WTC11 (cell line): Measurements from ENCODE around the gene WRAP53. TPM values are rescaled to one million over a fixed set of nuclear protein-coding genes. Genes with fewer than 3 reads are reported as not detected.

Experiments
- ATAC-seq: fragments of 200-7000 bp; cut with Tn5 transposase; 2 replicates; pipeline ENCODE4 v1.10.0; 2021; ENCODE audit warnings: mild to moderate bottlenecking, moderate library complexity
- CTCF ChIA-PET: fragments of 300-600 bp; sonication (Branson Sonifier 250); formaldehyde crosslinking; loops from one replicate; lab custom pipeline; 2021; ENCODE audit warnings: antibody characterized with exemption; lab: Charles Lee
- POLR2A ChIA-PET: fragments of 350-600 bp; sonication (Branson Sonifier 250); formaldehyde crosslinking; loops from one replicate; lab custom pipeline; 2021; ENCODE audit warnings: antibody characterized with exemption; lab: Charles Lee
- DNase-seq: peaks from one replicate; pipeline ENCODE4 v3.0.0; 2021; ENCODE audit warnings: low spot score
- H3K27ac Mint-ChIP-seq: 2 replicates; pipeline ENCODE4 v1.8.0; 2021; ENCODE audit warnings: mixed read lengths
- H3K27me3 Mint-ChIP-seq: 2 replicates; pipeline ENCODE4 v1.8.0; 2021; ENCODE audit warnings: low read depth, mild to moderate bottlenecking, moderate library complexity, mixed read lengths
- H3K36me3 Mint-ChIP-seq: 2 replicates; pipeline ENCODE4 v1.8.0; 2021; ENCODE audit warnings: mixed read lengths
- H3K4me1 Mint-ChIP-seq: 2 replicates; pipeline ENCODE4 v1.8.0; 2022; ENCODE audit warnings: mixed read lengths
- H3K4me3 Mint-ChIP-seq: 2 replicates; pipeline ENCODE4 v1.8.0; 2021; ENCODE audit warnings: mild to moderate bottlenecking, moderate library complexity, mixed read lengths
- H3K9me3 Mint-ChIP-seq: 2 replicates; pipeline ENCODE4 v1.8.0; 2021; ENCODE audit warnings: mixed read lengths
- AR ChIP-seq: fragments of 250-450 bp; sonication (Bioruptor Pico); IDR thresholded peaks from 2 replicates; pipeline ENCODE4 v1.9.0; 2021; ENCODE audit warnings: mild to moderate bottlenecking
- E2F4 ChIP-seq: sonication (generic); formaldehyde crosslinking; IDR thresholded peaks from 2 replicates; pipeline ENCODE4 v1.8.1; 2022; ENCODE audit warnings: low read depth, mild to moderate bottlenecking, moderate library complexity, missing genetic modification reagents, borderline replicate concordance
- E2F5 ChIP-seq: sonication (generic); formaldehyde crosslinking; IDR thresholded peaks from 2 replicates; pipeline ENCODE4 v1.8.1; 2022; ENCODE audit warnings: mild to moderate bottlenecking, moderate library complexity, missing genetic modification reagents
- ELF4 ChIP-seq: sonication (generic); formaldehyde crosslinking; IDR thresholded peaks from 2 replicates; pipeline ENCODE4 v1.8.1; 2022; ENCODE audit warnings: low read depth, mild to moderate bottlenecking, moderate library complexity, missing genetic modification reagents
- ERG ChIP-seq: fragments of 250-450 bp; sonication (Bioruptor Pico); IDR thresholded peaks from 2 replicates; pipeline ENCODE4 v1.8.0; 2021; ENCODE audit warnings: mild to moderate bottlenecking
- FOXJ3 ChIP-seq: sonication (generic); formaldehyde crosslinking; IDR thresholded peaks from 2 replicates; pipeline ENCODE4 v1.9.0; 2021; ENCODE audit warnings: missing genetic modification reagents, mild to moderate bottlenecking, borderline replicate concordance
- FOXK1 ChIP-seq: sonication (generic); formaldehyde crosslinking; IDR thresholded peaks from 2 replicates; pipeline ENCODE4 v1.8.0; 2022; ENCODE audit warnings: mild to moderate bottlenecking, moderate library complexity, missing genetic modification reagents
- GABPB1 ChIP-seq: sonication (generic); formaldehyde crosslinking; IDR thresholded peaks from 2 replicates; pipeline ENCODE4 v1.8.1; 2023; ENCODE audit warnings: mild to moderate bottlenecking, missing genetic modification reagents
- JAZF1 ChIP-seq: fragments of 250-450 bp; sonication (Bioruptor Pico); IDR thresholded peaks from 2 replicates; pipeline ENCODE4 v1.9.0; 2021; ENCODE audit warnings: moderate library complexity, mild to moderate bottlenecking, inconsistent platforms
- JUN ChIP-seq: sonication (generic); formaldehyde crosslinking; IDR thresholded peaks from 2 replicates; pipeline ENCODE4 v1.8.0; 2023; ENCODE audit warnings: mild to moderate bottlenecking, missing genetic modification reagents
- NFE2L1 ChIP-seq: sonication (generic); formaldehyde crosslinking; IDR thresholded peaks from 2 replicates; pipeline ENCODE4 v1.8.1; 2023; ENCODE audit warnings: missing genetic modification reagents
- OVOL2 ChIP-seq: fragments of 250-450 bp; sonication (Bioruptor Pico); IDR thresholded peaks from 2 replicates; pipeline ENCODE4 v1.9.0; 2021; ENCODE audit warnings: mild to moderate bottlenecking, borderline replicate concordance
- SMAD4 ChIP-seq: sonication (generic); formaldehyde crosslinking; IDR thresholded peaks from 2 replicates; pipeline ENCODE4 v1.8.0; 2022; ENCODE audit warnings: mild to moderate bottlenecking, missing genetic modification reagents
- ZNF121 ChIP-seq: sonication (generic); formaldehyde crosslinking; IDR thresholded peaks from 2 replicates; pipeline ENCODE4 v1.8.0; 2023; ENCODE audit warnings: missing genetic modification reagents
- ZNF138 ChIP-seq: sonication (generic); formaldehyde crosslinking; conservative IDR thresholded peaks from 2 replicates; pipeline ENCODE4 v1.8.1; 2022; ENCODE audit warnings: mild to moderate bottlenecking, moderate library complexity, missing genetic modification reagents
- ZNF219 ChIP-seq: sonication (generic); formaldehyde crosslinking; IDR thresholded peaks from 2 replicates; pipeline ENCODE4 v1.8.0; 2023; ENCODE audit warnings: missing genetic modification reagents, mild to moderate bottlenecking, borderline replicate concordance
- ZNF416 ChIP-seq: fragments of 250-450 bp; sonication (Bioruptor Pico); IDR thresholded peaks from 2 replicates; pipeline ENCODE4 v1.9.0; 2021; ENCODE audit warnings: mild to moderate bottlenecking, inconsistent platforms
- total RNA-seq: library from RNA; stranded (reverse); gene quantifications from 3 replicates; pipeline ENCODE4 v1.2.3, GENCODE V29; 2021
- TF ChIP-seq, protein P1 (sequence below): sonication (generic); formaldehyde crosslinking; IDR thresholded peaks from 2 replicates; pipeline ENCODE4 v1.8.0; 2022; ENCODE audit warnings: missing genetic modification reagents
- TF ChIP-seq, protein P2 (sequence below): fragments of 250-450 bp; sonication (Bioruptor Pico); IDR thresholded peaks from 2 replicates; pipeline ENCODE4 v1.9.0; 2021; ENCODE audit warnings: mild to moderate bottlenecking
- TF ChIP-seq, protein P3 (sequence below): fragments of 200-600 bp; IDR thresholded peaks from 2 replicates; pipeline ENCODE4 v1.8.0; 2022; ENCODE audit warnings: antibody characterized with exemption
- TF ChIP-seq, protein P4 (sequence below): sonication (generic); formaldehyde crosslinking; IDR thresholded peaks from 2 replicates; pipeline ENCODE4 v1.8.1; 2023; ENCODE audit warnings: mild to moderate bottlenecking, missing genetic modification reagents

WRAP53 gene
- total RNA-seq, 1 experiment from 2014 or later = 37.2 TPM

DNA sequence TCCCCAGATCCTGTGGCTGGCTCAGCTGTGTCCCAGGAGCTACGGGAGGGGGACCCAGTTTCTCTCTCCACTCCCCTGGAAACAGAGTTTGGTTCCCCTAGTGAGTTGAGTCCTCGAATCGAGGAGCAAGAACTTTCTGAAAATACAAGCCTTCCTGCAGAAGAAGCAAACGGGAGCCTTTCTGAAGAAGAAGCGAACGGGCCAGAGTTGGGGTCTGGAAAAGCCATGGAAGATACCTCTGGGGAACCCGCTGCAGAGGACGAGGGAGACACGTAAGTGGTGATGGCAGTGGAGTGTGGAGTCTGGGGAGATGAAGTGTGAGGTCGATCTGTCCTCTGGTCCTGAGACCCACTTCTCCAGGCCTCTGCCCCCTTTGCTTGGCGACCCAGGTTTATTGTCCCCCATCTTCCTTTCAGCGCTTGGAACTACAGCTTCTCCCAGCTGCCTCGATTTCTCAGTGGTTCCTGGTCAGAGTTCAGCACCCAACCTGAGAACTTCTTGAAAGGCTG lies 585 bp downstream of the WRAP53 start (continued):
- TF ChIP-seq, protein P1, sequence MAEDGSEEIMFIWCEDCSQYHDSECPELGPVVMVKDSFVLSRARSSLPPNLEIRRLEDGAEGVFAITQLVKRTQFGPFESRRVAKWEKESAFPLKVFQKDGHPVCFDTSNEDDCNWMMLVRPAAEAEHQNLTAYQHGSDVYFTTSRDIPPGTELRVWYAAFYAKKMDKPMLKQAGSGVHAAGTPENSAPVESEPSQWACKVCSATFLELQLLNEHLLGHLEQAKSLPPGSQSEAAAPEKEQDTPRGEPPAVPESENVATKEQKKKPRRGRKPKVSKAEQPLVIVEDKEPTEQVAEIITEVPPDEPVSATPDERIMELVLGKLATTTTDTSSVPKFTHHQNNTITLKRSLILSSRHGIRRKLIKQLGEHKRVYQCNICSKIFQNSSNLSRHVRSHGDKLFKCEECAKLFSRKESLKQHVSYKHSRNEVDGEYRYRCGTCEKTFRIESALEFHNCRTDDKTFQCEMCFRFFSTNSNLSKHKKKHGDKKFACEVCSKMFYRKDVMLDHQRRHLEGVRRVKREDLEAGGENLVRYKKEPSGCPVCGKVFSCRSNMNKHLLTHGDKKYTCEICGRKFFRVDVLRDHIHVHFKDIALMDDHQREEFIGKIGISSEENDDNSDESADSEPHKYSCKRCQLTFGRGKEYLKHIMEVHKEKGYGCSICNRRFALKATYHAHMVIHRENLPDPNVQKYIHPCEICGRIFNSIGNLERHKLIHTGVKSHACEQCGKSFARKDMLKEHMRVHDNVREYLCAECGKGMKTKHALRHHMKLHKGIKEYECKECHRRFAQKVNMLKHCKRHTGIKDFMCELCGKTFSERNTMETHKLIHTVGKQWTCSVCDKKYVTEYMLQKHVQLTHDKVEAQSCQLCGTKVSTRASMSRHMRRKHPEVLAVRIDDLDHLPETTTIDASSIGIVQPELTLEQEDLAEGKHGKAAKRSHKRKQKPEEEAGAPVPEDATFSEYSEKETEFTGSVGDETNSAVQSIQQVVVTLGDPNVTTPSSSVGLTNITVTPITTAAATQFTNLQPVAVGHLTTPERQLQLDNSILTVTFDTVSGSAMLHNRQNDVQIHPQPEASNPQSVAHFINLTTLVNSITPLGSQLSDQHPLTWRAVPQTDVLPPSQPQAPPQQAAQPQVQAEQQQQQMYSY (CRISPR knock-in tag) = no peak
- TF ChIP-seq, protein P2, sequence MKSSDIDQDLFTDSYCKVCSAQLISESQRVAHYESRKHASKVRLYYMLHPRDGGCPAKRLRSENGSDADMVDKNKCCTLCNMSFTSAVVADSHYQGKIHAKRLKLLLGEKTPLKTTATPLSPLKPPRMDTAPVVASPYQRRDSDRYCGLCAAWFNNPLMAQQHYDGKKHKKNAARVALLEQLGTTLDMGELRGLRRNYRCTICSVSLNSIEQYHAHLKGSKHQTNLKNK (CRISPR knock-in tag) = no peak
- TF ChIP-seq, protein P3, sequence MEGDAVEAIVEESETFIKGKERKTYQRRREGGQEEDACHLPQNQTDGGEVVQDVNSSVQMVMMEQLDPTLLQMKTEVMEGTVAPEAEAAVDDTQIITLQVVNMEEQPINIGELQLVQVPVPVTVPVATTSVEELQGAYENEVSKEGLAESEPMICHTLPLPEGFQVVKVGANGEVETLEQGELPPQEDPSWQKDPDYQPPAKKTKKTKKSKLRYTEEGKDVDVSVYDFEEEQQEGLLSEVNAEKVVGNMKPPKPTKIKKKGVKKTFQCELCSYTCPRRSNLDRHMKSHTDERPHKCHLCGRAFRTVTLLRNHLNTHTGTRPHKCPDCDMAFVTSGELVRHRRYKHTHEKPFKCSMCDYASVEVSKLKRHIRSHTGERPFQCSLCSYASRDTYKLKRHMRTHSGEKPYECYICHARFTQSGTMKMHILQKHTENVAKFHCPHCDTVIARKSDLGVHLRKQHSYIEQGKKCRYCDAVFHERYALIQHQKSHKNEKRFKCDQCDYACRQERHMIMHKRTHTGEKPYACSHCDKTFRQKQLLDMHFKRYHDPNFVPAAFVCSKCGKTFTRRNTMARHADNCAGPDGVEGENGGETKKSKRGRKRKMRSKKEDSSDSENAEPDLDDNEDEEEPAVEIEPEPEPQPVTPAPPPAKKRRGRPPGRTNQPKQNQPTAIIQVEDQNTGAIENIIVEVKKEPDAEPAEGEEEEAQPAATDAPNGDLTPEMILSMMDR = no peak
- TF ChIP-seq ZNF121 (no peak), ERG (CRISPR knock-in tag) (no peak), JAZF1 (CRISPR knock-in tag) (no peak), NFE2L1 (CRISPR knock-in tag) (no peak), ZNF416 (no peak)

DNA sequence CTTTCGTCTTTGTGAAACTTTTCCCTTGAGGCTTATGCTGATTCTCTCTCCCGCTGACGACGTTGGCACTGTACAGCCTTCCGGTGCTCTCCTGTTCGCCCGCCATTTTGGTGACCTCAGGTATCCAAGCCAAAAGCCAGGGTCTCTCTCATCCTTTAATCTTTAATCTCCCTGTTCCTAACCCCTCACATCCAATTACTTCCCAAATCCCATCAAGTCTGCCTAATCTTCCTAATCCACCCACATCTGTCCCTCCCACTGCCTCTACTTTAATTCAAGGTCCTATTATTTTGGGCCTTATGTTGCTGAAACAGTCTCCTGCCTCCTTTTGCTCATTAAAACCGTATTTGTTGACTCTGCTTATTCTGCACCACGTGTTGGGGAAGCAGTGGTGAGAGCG lies 7.3 kb downstream of the WRAP53 start:
- no peak overlapping the region for H3K4me3 Mint-ChIP-seq
- H3K27ac Mint-ChIP-seq = no peak overlapping the region; the same call in 1 of the 2 replicates
- TF ChIP-seq FOXJ3 (CRISPR knock-in tag) (no peak), ZNF138 (CRISPR knock-in tag) (no peak), JUN (CRISPR knock-in tag) (no peak), ZNF219 (CRISPR knock-in tag) (no peak), OVOL2 (no peak), SMAD4 (CRISPR knock-in tag) (no peak), ELF4 (no peak), AR (CRISPR knock-in tag) (no peak), GABPB1 (CRISPR knock-in tag) (no peak), E2F5 (CRISPR knock-in tag) (no peak), E2F4 (CRISPR knock-in tag) (no peak), FOXK1 (CRISPR knock-in tag) (no peak)
- TF ChIP-seq, protein P4, sequence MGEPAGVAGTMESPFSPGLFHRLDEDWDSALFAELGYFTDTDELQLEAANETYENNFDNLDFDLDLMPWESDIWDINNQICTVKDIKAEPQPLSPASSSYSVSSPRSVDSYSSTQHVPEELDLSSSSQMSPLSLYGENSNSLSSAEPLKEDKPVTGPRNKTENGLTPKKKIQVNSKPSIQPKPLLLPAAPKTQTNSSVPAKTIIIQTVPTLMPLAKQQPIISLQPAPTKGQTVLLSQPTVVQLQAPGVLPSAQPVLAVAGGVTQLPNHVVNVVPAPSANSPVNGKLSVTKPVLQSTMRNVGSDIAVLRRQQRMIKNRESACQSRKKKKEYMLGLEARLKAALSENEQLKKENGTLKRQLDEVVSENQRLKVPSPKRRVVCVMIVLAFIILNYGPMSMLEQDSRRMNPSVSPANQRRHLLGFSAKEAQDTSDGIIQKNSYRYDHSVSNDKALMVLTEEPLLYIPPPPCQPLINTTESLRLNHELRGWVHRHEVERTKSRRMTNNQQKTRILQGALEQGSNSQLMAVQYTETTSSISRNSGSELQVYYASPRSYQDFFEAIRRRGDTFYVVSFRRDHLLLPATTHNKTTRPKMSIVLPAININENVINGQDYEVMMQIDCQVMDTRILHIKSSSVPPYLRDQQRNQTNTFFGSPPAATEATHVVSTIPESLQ (CRISPR knock-in tag) = no peak
- DNase-seq (no peak), ATAC-seq (no peak)
- no peaks in the 10 kb centered on the region for H3K9me3 Mint-ChIP-seq
- POLR2A ChIA-PET = no interaction called here
- H3K36me3 Mint-ChIP-seq = peaks cover 24% of the 10 kb centered on the region
- no peaks in the 10 kb centered on the region for H3K27me3 Mint-ChIP-seq
- CTCF ChIA-PET = no interaction called here
- no peaks in the 10 kb centered on the region for H3K4me1 Mint-ChIP-seq
